Endothelial cell of umbilical vein (primary cell): Measurements from ENCODE around the gene ZNF226. TPM values are rescaled to one million over a fixed set of nuclear protein-coding genes. Genes with fewer than 3 reads are reported as not detected.

Experiments
- BruUV-seq: library from RNA; stranded (reverse); fragments of 400-500 nt; replicated peaks from 2 replicates; lab custom pipeline; 2021; lab: Mats Ljungman, UMichigan
- CTCF ChIA-PET: fragments of 300-600, 350-600 bp; sonication (Branson Sonifier 250); formaldehyde crosslinking; loops from one replicate; lab custom pipeline; 2021; ENCODE audit warnings: antibody characterized with exemption, inconsistent platforms; lab: Charles Lee
- POLR2A ChIA-PET: fragments of 300-600, 350-600 bp; sonication (Branson Sonifier 250); formaldehyde crosslinking; loops from one replicate; lab custom pipeline; 2021; ENCODE audit warnings: antibody characterized with exemption, inconsistent platforms; lab: Charles Lee
- DNase-seq: peaks from one replicate; pipeline ENCODE4 v3.0.0-alpha.2; 2011; ENCODE audit warnings: low read depth, low spot score
- FAIRE-seq: peaks from 2 replicates; lab custom pipeline; 2011; peaks lifted over from hg19 to GRCh38; lab: Jason Lieb, UNC
- H2AFZ ChIP-seq: 2 replicates; pipeline ENCODE4 v1.6.0; 2012; ENCODE audit warnings: low read depth, low read length, control low read depth, inconsistent platforms
- H3K27ac ChIP-seq: 2 replicates; pipeline ENCODE4 v1.5.1; 2011; ENCODE audit warnings: low read depth, mild to moderate bottlenecking, control low read depth, low read length, moderate library complexity; ENCODE audit not compliant: insufficient read depth
- H3K27me3 ChIP-seq, 2 experiments: 2 replicates each; pipeline versions ENCODE4 v1.6.0 to v1.6.1; 2011; ENCODE audit warnings: low read length in 2 of 2, mixed read lengths in 1 of 2; ENCODE audit not compliant: control insufficient read depth in 2 of 2, insufficient read depth in 2 of 2
- H3K36me3 ChIP-seq, 2 experiments: 2 replicates in 1 of 2; 3 replicates in 1 of 2; pipeline ENCODE4 v1.5.1; 2011; ENCODE audit warnings: low read length in 2 of 2, mild to moderate bottlenecking in 1 of 2, moderate library complexity in 1 of 2; ENCODE audit not compliant: control insufficient read depth in 2 of 2, insufficient read depth in 2 of 2; ENCODE audit errors: extremely low read depth in 1 of 2
- H3K4me1 ChIP-seq: 3 replicates; pipeline ENCODE4 v1.5.1; 2011; ENCODE audit warnings: mild to moderate bottlenecking, low read length; ENCODE audit not compliant: control insufficient read depth, insufficient read depth; ENCODE audit errors: extremely low read depth
- H3K4me2 ChIP-seq: 2 replicates; pipeline ENCODE4 v1.6.1; 2011; ENCODE audit warnings: low read length, control low read depth, mixed read lengths; ENCODE audit not compliant: insufficient read depth
- H3K4me3 ChIP-seq, 3 experiments: fragments of 200-600 bp in 1 of 3; sonication (generic), shearing (Covaris generic) in 1 of 3; replicated peaks in 1 of 3; 2 replicates each; pipeline ENCODE4 v1.5.1; 2011 to 2016; ENCODE audit warnings: control low read depth in 3 of 3, low read length in 3 of 3, mild to moderate bottlenecking in 2 of 3, inconsistent platforms in 1 of 3, low read depth in 1 of 3, moderate library complexity in 1 of 3; ENCODE audit not compliant: insufficient read depth in 1 of 3
- H3K79me2 ChIP-seq: 2 replicates; pipeline ENCODE4 v1.6.0; 2012; ENCODE audit warnings: low read length, inconsistent platforms; ENCODE audit not compliant: control insufficient read depth, insufficient read depth
- H3K9ac ChIP-seq: replicated peaks from 2 replicates; pipeline ENCODE3; 2011; ENCODE audit warnings: low read length, control low read depth; ENCODE audit not compliant: insufficient read depth; ENCODE audit errors: extremely low read depth
- H3K9me1 ChIP-seq: replicated peaks from 3 replicates; pipeline ENCODE4 v1.6.0; 2011; ENCODE audit warnings: mild to moderate bottlenecking, low read length; ENCODE audit not compliant: control insufficient read depth, insufficient read depth; ENCODE audit errors: extremely low read depth
- H3K9me3 ChIP-seq: replicated peaks from 2 replicates; pipeline ENCODE4 v1.5.1; 2012; ENCODE audit warnings: low read length, inconsistent platforms; ENCODE audit not compliant: control insufficient read depth, insufficient read depth
- H4K20me1 ChIP-seq: replicated peaks from 2 replicates; pipeline ENCODE3; 2011; ENCODE audit warnings: mild to moderate bottlenecking, low read length; ENCODE audit not compliant: control insufficient read depth, insufficient read depth; ENCODE audit errors: extremely low read depth
- EZH2 ChIP-seq: IDR thresholded peaks from 2 replicates; pipeline ENCODE4 v1.6.1; 2012; ENCODE audit warnings: borderline replicate concordance, low read depth, mild to moderate bottlenecking, moderate library complexity, low read length, inconsistent platforms; ENCODE audit not compliant: severe bottlenecking
- FOS ChIP-seq: IDR thresholded peaks from 2 replicates; pipeline ENCODE4 v1.6.1; 2011; ENCODE audit warnings: mild to moderate bottlenecking, low read length, moderate library complexity, borderline replicate concordance; ENCODE audit not compliant: insufficient read depth
- GATA2 ChIP-seq: IDR thresholded peaks from 2 replicates; pipeline ENCODE4 v1.7.0; 2011; ENCODE audit warnings: low read depth, mild to moderate bottlenecking, moderate library complexity, mixed read lengths, low read length; ENCODE audit not compliant: insufficient read length, insufficient read depth
- JUN ChIP-seq: IDR thresholded peaks from 2 replicates; pipeline ENCODE4 v1.6.1; 2011; ENCODE audit warnings: borderline replicate concordance, low read depth; ENCODE audit not compliant: insufficient read length, insufficient read depth
- MYC ChIP-seq: IDR thresholded peaks from one replicate; pipeline ENCODE4 v1.6.1; 2011; ENCODE audit warnings: mild to moderate bottlenecking, low read depth, low read length
- POLR2A ChIP-seq: IDR thresholded peaks from 2 replicates; pipeline ENCODE4 v1.6.1; 2012; ENCODE audit warnings: low read depth, mild to moderate bottlenecking, control low read depth, low read length
- POLR2AphosphoS5 ChIP-seq: IDR thresholded peaks from 2 replicates; pipeline ENCODE4 v1.6.1; 2012; ENCODE audit warnings: low read depth, mild to moderate bottlenecking, control low read depth, low read length, moderate library complexity; ENCODE audit not compliant: insufficient read depth
- dilution Hi-C: fragments of 300-500 bp; cut with MboI; formaldehyde crosslinking; loops from one replicate; pipeline ENCODE4 v1.15.0; 2019; ENCODE audit warnings: low sequenced_read_pairs; ENCODE audit not compliant: extremely low pct_ligation_motif_present
- intact Hi-C: fragments of 100-400 bp; cut with micrococcal nuclease; formaldehyde crosslinking; loops from one replicate; pipeline ENCODE4 v1.10.0; 2022
- polyA plus RNA-seq, 4 experiments: library from polyadenylated mRNA; depleted of rRNA in 3 of 4; stranded (reverse) in 3 of 4; unstranded in 1 of 4; fragments of >200 nt; gene quantifications; 2 replicates each; pipeline versions ENCODE4 v1.2.1 to v1.2.3, GENCODE V29; 2011 to 2012; ENCODE audit warnings: missing spikeins in 1 of 4
- total RNA-seq: library from RNA; stranded (reverse); gene quantifications from 2 replicates; pipeline ENCODE4 v1.2.3, GENCODE V29; 2021
- TF ChIP-seq, protein P1 (sequence below), 2 donors: IDR thresholded peaks; 1 replicate in 1 of 2; 2 replicates in 1 of 2; pipeline ENCODE4 v1.5.1; 2011; ENCODE audit warnings: low read length in 2 of 2, mild to moderate bottlenecking in 2 of 2, moderate library complexity in 2 of 2, control low read depth in 1 of 2, inconsistent platforms in 1 of 2, low read depth in 1 of 2; ENCODE audit not compliant: insufficient read depth in 1 of 2; ENCODE audit errors: extremely low read depth in 1 of 2
- TF ChIP-seq, protein P2 (sequence below): IDR thresholded peaks from 2 replicates; pipeline ENCODE4 v1.6.1; 2011; ENCODE audit not compliant: insufficient read depth, insufficient read length

Gene ZNF226
- total and polyA plus RNA-seq, 2 donors (not counting 3 experiments of a cell fraction or from before 2014, with no cell fraction given): 8.8 to 19.7 TPM

GRCh38 chr19:44202470-44202869 is 37.6 kb downstream of the ZNF226 start:
- no peak for DNase-seq
- TF ChIP-seq POLR2A (no peak), FOS (no peak), MYC (no peak), EZH2 (no peak), JUN (no peak), GATA2 (no peak), POLR2AphosphoS5 (no peak)
- TF ChIP-seq, protein P1, sequence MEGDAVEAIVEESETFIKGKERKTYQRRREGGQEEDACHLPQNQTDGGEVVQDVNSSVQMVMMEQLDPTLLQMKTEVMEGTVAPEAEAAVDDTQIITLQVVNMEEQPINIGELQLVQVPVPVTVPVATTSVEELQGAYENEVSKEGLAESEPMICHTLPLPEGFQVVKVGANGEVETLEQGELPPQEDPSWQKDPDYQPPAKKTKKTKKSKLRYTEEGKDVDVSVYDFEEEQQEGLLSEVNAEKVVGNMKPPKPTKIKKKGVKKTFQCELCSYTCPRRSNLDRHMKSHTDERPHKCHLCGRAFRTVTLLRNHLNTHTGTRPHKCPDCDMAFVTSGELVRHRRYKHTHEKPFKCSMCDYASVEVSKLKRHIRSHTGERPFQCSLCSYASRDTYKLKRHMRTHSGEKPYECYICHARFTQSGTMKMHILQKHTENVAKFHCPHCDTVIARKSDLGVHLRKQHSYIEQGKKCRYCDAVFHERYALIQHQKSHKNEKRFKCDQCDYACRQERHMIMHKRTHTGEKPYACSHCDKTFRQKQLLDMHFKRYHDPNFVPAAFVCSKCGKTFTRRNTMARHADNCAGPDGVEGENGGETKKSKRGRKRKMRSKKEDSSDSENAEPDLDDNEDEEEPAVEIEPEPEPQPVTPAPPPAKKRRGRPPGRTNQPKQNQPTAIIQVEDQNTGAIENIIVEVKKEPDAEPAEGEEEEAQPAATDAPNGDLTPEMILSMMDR (IDR thresholded peaks at IDR 0.05; ENCODE audit: extremely low read depth in 1 of 2, insufficient read depth in 1 of 2, low read depth in 1 of 2, low read length in 2 of 2): no peak
- TF ChIP-seq, protein P2, sequence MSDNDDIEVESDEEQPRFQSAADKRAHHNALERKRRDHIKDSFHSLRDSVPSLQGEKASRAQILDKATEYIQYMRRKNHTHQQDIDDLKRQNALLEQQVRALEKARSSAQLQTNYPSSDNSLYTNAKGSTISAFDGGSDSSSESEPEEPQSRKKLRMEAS: no peak
- CTCF ChIA-PET: no interaction called here
- H3K9me3 ChIP-seq: no peaks in the 10 kb centered on the region
- no peak overlapping the region for H3K9ac ChIP-seq
- H3K4me3 ChIP-seq: no peak overlapping the region
- H3K9me1 ChIP-seq: no peaks in the 10 kb centered on the region
- no peak overlapping the region for H2AFZ ChIP-seq
- H3K27me3 ChIP-seq: no peaks in the 10 kb centered on the region
- POLR2A ChIA-PET: no interaction called here
- no peaks in the 10 kb centered on the region for H3K4me1 ChIP-seq
- intact Hi-C loops (no loop called here), dilution Hi-C loops (no loop called here)
- H3K27ac ChIP-seq: no peak overlapping the region
- FAIRE-seq: no peak
- BruUV-seq: no TSS peak
- no peaks in the 10 kb centered on the region for H3K36me3 ChIP-seq
- H4K20me1 ChIP-seq: no peaks in the 10 kb centered on the region
- no peak overlapping the region for H3K4me2 ChIP-seq
- no peaks in the 10 kb centered on the region for H3K79me2 ChIP-seq
